ENCODE data around the gene PRKD2.
"Not testable (repeated sequence)": the region's sequence is repeated elsewhere in the genome, so short reads cannot be mapped to it uniquely, and the experiment has no call there.

DNA sequence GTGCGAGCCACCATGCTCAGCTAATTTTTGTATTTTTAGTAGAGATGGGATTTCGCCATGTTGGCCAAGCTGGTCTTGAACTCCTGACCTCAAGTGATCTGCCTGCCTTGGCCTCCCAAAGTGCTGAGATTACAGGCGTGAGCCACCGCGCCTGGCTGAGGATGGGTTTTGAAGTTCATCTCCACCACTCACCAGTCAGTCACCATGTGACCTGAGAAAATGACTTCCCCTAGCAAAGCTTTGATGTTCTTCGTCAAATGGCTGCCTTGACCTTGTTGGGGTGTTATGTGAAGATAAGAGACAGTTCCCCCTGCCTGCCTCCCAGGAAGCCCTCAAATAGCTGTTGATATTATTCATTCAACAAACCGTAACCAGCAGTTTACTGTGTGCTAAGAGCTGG lies 87.9 kb downstream of the PRKD2 start:
- not testable (repeated sequence) for TF ChIP-seq EZH2 (IDR thresholded peaks at IDR 0.05; ENCODE audit: borderline replicate concordance, low read depth, low read length, poor library complexity, severe bottlenecking)
- TF ChIP-seq, protein P1, sequence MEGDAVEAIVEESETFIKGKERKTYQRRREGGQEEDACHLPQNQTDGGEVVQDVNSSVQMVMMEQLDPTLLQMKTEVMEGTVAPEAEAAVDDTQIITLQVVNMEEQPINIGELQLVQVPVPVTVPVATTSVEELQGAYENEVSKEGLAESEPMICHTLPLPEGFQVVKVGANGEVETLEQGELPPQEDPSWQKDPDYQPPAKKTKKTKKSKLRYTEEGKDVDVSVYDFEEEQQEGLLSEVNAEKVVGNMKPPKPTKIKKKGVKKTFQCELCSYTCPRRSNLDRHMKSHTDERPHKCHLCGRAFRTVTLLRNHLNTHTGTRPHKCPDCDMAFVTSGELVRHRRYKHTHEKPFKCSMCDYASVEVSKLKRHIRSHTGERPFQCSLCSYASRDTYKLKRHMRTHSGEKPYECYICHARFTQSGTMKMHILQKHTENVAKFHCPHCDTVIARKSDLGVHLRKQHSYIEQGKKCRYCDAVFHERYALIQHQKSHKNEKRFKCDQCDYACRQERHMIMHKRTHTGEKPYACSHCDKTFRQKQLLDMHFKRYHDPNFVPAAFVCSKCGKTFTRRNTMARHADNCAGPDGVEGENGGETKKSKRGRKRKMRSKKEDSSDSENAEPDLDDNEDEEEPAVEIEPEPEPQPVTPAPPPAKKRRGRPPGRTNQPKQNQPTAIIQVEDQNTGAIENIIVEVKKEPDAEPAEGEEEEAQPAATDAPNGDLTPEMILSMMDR (conservative IDR thresholded peaks at IDR 0.05; ENCODE audit: low read depth, low read length): not testable (repeated sequence)

Measured in A673 (cell line).